A549 treated with CpdA at 1 μM for 4 hours (cell line): ENCODE results near the gene ISOC1. TPM values are rescaled to one million over a fixed set of nuclear protein-coding genes. Genes with fewer than 3 reads are reported as not detected.

ENCODE experiments used
- total RNA-seq: library from RNA; stranded (reverse); fragments of 200-300 nt; extraction: Qiagen RNA extraction; gene quantifications from 5 replicates; pipeline ENCODE4 v1.2.3, GENCODE V29; 2022; ENCODE audit warnings: low read depth

The ISOC1 gene
- total RNA-seq: 16.9 to 19.9 TPM (median 19.2 TPM) in 5 replicates

GRCh38 chr5:129094087-129094923 lies at the start of gene ISOC1:
Gene ISOC1 (plus strand): TSS chr5:129094749. CDS start chr5:129094767, 18 bp downstream.

Other genes starting within 250 kb of the ISOC1 start
- gene SLC27A6, start 129.3 kb upstream of the ISOC1 start, total RNA-seq: 0.05 TPM in 1 of 5 replicates, not detected in the others